HG03575 (cell line): Measurements from ENCODE around the gene LIMS1.
A peak's percentile ranks its signal among the peaks of the same experiment; 100 is the strongest.
"Not testable (repeated sequence)": the region's sequence is repeated elsewhere in the genome, so short reads cannot be mapped to it uniquely, and the experiment has no call there.

Experiments
- ATAC-seq: cut with Tn5 transposase; IDR thresholded peaks from one replicate; pipeline ENCODE4 v1.9.1; 2021; ENCODE audit not compliant: unreplicated experiment, insufficient number of reproducible peaks, low FRiP score; ENCODE audit errors: extremely low read depth

LIMS1 gene

DNA sequence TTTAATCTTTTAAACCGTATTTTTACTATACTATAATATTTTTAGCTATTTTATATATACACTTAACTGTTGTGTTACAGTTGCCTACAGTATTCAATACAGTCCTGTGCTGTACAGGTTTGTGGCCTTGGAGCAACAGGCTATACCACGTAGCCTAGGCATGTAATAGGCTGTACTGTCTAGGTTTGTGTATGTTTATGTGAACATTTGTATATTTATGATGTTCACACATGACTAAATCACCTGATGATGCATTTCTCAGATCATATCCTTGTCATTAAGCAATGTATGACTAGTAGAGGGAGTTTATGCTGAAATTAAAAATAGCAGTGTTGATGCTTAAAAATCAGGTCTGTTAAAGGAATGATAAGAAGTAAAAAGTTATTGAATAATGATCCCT, 92.7 kb downstream of the LIMS1 start:
- no peak for ATAC-seq

GRCh38 chr2:108627911-108628567, 93.8 kb downstream of the LIMS1 start:
- no peak for ATAC-seq

- ATAC-seq: no peak
These were observed 94.7 kb downstream of the LIMS1 start for GRCh38 chr2:108628936-108629335.

GRCh38 chr2:108629417-108629816, 95.1 kb downstream of the LIMS1 start:
- ATAC-seq: peak; percentile 59

DNA sequence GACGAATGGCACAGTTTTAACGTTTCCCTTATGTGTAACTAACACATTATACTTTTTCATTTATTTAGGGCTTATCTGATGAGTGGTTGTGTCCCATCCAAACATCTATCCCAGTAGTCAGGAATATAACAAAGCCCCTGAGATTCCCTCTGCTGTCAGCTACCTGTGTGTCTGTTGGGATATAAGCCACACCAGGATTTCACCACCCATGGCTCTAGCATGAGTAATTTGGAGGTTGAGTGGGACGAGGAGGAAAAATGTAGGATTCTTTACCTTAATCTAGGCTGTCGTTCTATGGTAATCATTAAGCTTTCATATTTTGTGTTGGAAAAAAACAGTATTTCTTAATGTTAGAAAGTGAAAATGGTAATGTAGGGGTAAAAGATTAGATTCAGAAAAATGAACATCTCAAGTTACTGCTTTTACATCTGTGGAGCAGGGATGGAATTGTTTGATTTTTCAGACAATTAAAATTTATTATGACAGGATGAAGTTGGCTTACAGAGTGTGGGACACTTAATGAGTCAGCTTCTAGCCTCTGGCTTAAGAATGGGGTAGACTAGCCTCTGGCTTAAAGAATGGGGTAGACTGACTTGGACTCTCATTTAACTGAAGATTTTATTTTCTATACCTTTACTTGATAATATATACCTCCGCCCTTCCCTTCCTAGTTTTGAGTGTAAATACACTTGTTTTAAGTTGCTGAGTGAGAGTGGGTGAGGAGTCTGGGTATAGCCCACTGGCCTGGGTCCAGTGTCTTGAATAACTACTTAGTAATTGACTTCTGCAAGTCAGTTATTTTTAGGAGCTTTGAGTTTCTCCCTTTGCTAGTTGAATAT, 96.5 kb downstream of the LIMS1 start:
- no peak for ATAC-seq

GRCh38 chr2:108632332-108633160, 98.3 kb downstream of the LIMS1 start:
- no peak for ATAC-seq

DNA sequence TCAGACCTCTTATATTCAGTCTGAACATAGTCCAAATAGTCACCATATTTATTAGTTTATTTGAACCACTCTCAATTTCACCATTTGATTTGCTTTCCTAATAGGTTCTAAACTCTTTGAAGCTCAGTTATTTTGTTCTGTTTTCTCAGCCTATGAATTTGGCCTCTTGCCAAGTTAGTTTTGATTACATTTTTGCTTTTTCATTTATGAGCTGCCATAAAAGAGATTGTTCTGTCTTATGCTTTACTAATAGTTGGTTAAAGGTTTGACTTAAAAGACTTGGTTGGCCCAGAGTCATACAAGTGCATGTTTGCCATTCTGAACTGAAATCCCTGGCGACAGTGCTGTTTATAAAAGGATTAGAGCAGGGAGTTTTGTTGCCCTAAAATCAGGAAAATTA, 99.1 kb downstream of the LIMS1 start:
- no peak for ATAC-seq

GRCh38 chr2:108634011-108634410, 99.7 kb downstream of the LIMS1 start:
- no peak for ATAC-seq

DNA sequence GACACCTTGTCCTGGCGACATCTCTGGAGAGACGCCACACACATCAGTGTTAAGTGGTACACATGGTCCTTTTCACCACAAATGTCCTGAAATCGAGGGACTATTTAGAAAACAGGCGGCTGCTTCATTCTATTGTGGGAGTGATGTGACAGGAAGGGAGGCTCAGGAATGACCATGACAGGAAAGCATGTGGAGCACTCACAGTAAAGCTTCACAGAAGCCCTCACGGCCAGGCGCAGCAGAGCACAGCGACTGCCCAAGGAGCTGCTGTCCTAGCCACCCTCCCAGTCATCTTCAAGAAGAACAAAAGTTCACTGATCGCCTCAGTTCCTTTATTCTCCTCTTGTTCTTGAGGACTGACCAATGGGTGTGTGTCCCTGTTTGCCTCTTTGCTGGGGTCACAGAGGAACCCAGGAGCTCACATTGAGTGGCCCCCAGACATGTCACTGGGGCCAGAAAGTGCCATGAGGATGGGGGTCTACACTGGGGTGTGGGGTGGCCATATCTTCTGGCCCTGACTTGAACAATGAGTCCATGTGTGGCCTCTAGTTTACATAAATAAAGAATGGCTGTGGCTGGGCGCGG, 100.4 kb downstream of the LIMS1 start:
- ATAC-seq: no peak

- no peak for ATAC-seq
These were observed 101.5 kb downstream of the LIMS1 start for GRCh38 chr2:108635630-108636354.

GRCh38 chr2:108637304-108637669, 103.0 kb downstream of the LIMS1 start:
- no peak for ATAC-seq

DNA sequence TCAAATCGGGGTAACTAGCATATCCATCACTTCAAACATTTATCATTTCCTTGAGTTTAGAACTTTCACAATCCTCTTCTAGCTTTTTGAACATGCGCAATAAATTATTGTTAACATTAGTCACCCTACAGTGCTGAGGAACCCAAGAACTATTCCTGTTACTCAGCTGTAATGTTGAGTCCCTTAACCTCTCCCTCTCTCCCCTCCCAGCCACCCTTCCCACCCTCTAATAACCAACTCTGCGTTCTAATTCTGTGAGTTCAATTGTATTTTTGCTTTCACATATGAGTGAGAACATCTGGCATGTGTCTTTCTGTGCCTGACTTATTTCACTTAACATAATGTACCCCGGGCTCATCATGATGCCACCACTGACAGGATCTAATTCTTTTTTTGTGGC, 106.5 kb downstream of the LIMS1 start:
- no peak for ATAC-seq

DNA sequence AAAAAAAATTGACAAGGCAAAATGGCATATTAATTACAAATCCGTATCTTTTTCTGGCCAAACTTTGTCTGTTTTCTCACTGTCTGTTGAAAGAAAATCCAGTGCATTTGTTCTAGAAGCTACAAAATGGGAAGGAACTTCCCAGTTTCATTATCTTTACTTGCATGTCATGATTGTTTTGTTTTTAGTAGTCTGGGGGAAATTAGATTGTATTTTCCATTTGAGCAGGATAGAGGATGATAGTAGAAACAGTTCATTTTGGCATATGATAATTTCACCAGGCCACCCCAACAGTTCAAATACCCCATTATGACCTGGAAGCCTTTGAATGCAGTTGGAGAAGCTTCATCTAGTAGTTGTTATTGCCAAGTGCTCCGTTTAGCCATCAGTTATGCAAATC, 107.5 kb downstream of the LIMS1 start:
- ATAC-seq: no peak

DNA sequence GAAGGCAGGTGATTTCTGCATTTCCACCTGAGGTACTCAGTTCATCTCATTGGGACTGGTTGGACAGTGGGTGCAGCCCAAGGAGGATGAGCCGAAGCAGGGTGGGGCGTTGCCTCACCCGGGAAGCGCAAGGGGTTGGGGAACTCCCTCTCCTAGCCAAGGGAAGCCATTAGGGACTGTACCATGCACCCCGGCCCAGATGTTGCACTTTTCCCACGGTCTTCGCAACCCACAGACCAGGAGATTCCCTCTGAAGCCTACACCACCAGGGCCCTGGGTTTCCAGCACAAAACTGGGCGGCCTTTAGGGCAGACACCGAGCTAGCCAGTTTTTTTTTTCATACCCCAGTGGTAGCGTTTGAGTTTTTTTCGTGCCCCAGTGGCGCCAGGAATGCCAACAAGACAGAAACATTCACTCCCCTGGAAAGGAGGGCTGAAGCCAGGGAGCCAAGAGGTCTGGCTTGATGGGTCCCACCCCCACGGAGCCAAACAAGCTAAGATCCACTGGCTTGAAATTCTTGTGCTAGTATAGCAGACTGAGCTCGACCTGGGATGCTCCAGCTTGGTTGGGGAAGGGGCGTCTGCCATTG, 109.1 kb downstream of the LIMS1 start:
- ATAC-seq: no peak

- ATAC-seq: not testable (repeated sequence)
These were observed 109.6 kb downstream of the LIMS1 start for GRCh38 chr2:108643862-108644261.

GRCh38 chr2:108644446-108644845, 110.2 kb downstream of the LIMS1 start:
- ATAC-seq: not testable (repeated sequence)

DNA sequence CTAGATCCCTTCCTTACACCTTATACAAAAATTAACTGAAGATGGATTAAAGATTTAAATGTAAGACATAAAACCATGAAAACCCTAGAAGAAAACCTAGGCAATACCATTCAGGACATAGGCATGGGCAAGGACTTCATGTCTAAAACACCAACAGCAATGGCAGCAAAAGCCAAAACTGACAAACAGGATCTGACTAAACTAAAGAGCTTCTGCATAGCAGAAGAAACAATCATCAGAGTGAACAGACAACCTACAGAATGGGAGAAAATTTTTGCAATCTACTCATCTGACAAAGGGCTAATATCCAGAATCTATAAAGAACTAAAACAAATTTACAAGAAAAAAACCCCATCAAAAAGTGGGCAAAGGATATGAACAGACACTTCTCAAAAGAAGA, 114.5 kb downstream of the LIMS1 start:
- ATAC-seq: not testable (repeated sequence)

DNA sequence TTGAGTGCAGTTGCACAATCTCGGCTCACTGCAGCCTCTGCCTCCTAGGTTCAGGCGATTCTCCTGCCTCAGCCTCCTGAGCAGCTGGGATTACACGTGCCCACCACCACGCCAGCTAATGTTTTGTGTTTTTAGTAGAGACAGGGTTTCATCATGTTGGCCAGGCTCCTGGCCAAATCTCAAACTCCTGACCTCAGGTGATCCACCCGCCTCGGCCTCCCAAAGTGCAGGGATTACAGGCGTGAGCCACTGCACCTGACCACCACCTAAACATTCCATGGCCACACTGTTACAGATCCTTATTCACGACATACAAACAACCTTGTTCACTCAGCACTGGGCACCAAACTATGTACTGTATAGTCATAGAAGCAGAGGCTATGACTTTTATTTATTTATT, 116.2 kb downstream of the LIMS1 start:
- not testable (repeated sequence) for ATAC-seq
